TTC549 (cell line): ENCODE data around the gene RSRC1.
"Not testable (repeated sequence)": the region's sequence is repeated elsewhere in the genome, so short reads cannot be mapped to it uniquely, and the experiment has no call there.

Source experiments
- FAIRE-seq: peaks from 2 replicates; lab custom pipeline; 2012; peaks lifted over from hg19 to GRCh38; lab: Jason Lieb, UNC

RSRC1 gene, protein sequence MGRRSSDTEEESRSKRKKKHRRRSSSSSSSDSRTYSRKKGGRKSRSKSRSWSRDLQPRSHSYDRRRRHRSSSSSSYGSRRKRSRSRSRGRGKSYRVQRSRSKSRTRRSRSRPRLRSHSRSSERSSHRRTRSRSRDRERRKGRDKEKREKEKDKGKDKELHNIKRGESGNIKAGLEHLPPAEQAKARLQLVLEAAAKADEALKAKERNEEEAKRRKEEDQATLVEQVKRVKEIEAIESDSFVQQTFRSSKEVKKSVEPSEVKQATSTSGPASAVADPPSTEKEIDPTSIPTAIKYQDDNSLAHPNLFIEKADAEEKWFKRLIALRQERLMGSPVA

DNA sequence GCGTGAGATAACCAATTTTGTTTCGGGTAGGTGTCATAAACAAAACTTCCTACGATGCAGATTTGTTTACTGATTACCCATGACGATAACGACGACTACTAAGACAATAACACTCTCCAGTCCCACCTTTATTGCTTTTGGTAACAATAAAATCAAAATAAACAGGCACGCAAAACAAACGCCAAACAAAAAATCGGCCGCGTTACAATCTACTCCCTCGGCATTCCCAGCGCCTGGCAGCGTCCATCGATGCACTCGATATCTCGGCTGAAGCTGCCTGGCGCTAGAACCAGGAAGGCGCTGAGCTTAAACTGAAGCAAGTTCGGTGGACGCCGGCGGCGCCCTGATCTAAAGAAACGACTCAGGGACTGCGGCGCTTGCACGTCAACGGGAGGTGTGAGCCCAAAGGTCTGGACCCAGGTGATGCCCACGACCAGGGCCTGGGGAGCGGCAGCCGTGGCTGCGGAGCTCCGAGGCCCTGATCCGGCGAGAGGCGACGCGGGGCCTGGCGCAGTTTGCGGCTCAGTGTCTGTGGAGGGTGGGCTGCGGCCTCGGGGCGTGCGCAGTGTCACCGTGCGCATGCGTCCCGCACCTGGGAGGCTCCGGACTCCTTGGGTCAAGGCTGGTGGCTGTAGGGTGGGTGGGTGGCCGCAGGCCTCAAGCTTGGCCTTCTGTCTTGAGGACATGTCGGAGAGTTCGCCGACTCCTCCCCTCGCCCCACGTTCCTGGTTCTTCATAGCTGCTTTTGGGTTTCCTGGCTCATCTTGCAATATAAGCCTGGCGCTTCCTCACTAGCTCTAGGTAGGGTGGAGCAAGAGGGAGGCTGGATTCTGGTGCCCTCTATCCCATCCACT, at the start of gene RSRC1:
TSS of gene RSRC1 (plus strand) at position 286 of the 854 bp plus-strand sequence. CDS start 12,016 bp downstream, outside the sequence.
- FAIRE-seq: no peak

GRCh38 chr3:158065574-158065973, 44.3 kb upstream of the RSRC1 start:
- FAIRE-seq: not testable (repeated sequence)

- no peak for FAIRE-seq
These were observed 37.1 kb upstream of the RSRC1 start for GRCh38 chr3:158072790-158073189.

DNA sequence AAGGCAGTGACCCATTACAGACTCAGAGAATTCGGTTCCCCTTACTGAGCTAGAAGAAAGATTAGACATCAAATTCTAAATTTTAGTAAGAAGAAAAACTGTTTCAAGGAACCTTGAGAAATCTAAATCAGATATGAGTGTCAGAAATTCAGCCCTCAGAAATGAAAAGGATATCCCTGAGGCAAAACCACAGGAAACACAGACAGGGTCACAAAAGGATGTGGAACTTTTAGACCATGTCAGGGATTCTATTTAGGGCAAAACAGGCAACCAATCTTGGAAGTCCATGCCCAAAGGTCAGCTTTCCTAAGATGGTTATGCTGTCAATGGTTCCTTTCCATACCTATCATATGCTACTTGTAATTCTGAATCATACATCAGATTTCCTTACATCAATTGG, 35.3 kb upstream of the RSRC1 start:
- FAIRE-seq: no peak

DNA sequence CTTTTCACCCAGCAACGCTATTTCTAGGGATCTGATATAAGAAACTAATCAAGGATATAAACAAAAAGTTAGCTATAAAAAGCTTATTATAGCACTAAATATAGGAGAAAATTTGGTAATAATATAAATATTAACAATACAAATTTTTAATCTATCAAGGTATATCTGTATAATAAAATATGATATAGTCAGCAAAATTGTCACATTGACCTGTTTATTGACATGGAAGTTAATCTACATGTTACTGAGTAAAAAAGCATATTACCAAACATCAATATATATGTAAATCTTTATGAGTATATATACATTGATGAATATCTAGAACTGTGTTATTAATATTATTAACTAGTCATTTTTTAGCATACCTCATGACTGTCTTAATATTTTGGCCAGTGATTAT, 30.3 kb upstream of the RSRC1 start:
- no peak for FAIRE-seq

DNA sequence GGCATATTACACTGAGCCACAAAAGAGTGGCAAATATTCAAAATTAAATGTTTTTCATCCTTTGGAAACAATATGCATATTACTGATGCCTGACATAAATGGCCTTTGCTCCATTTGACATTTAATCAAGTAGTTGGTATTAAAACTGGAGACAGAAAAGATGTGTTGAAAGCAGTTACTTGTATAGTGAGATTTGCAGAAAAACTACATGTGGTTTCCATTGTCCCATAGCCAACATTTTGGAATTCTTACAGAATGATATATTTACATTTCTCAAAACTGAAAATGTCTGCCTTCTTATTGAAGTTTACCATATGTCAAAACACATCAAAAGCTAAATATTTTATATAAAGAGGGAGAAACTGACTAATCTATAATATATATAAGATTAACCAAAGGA, 25.2 kb upstream of the RSRC1 start:
- FAIRE-seq: no peak

DNA sequence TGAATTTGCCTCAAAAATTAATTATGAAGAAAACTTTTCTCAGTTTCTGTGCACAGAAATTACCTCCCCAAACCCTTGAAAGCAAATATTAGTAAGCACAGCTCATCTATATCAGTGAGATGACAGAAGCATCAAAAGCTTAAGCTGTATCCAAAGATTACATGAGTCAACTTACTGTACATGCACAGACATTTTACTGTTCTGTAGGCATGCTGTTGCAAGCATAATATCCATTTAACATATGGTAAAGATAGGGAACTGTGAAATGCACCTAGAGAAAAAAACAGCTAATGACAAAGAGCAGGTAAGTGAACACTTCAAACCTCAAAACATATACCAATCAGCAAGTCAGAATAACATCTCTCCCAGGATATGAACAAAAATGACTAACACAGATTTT, 24.5 kb upstream of the RSRC1 start:
- no peak for FAIRE-seq

GRCh38 chr3:158085931-158086330, 24.0 kb upstream of the RSRC1 start:
- no peak for FAIRE-seq

- FAIRE-seq: no peak
These were observed 23.5 kb upstream of the RSRC1 start for GRCh38 chr3:158086361-158086760.

DNA sequence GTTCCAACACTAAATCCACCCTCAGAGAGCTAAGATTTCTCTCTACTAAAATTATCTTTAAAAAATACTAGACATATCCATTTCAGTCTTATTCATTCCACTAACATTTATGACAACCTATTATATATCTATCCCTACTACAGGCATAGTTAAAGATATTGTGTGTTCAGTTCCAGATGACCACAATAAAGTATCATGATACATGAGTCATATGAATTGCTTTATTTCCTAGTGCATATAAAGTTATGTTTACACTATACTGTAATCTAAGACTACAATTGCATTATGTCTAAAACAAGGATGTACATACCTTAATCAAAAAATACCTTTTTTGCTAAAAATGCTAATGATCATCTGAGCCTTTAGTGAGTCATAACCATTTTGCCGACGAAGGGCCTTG, 23.1 kb upstream of the RSRC1 start:
- FAIRE-seq: no peak

- peak; percentile 28 for FAIRE-seq
These were observed 18.4 kb upstream of the RSRC1 start for GRCh38 chr3:158091531-158091930.

- FAIRE-seq: no peak
These were observed 16.4 kb upstream of the RSRC1 start for GRCh38 chr3:158093526-158093925.

- no peak for FAIRE-seq
These were observed 15.4 kb upstream of the RSRC1 start for GRCh38 chr3:158094235-158095110.

GRCh38 chr3:158095111-158095813, 14.6 kb upstream of the RSRC1 start:
- FAIRE-seq: no peak

DNA sequence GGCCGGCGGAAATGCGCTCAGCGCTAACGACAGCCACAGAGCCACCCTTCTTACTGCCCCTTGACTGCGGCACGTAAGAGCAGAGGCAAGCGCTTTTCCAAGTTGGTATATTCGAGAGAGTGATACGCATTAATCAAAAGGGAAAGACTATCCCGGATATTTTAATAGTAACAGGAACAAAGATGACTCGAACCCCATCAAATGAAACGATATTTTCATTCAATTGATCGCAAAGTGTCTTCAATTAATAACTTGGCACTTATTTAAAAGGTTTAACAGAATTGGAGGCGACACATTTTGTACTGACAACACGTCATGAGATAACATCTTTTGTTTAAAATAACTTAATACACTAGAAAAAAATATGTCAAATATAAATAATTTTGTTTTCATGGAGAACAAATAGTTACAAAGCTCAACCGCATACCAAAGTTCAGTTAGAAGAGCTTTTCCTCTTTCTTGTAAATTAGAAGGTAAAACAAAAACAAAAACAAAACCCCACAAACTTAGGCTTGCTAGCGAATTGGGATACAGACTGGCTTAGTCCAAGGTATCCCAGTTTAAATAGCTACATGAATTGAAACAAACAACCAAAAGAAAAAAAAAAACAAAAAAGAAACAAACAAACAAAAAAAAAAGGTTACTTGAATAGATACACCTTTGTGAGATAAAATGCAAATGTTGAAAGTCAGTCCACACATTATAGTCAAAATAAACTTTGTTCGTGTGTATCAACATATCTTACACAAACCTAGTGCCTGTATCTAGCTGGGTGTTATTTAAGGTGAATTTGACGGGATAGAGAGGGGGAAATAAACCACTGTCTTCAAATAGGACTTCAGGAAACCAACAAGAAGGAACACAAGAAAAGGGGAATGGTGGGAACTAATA, 13.8 kb upstream of the RSRC1 start:
- no peak for FAIRE-seq

DNA sequence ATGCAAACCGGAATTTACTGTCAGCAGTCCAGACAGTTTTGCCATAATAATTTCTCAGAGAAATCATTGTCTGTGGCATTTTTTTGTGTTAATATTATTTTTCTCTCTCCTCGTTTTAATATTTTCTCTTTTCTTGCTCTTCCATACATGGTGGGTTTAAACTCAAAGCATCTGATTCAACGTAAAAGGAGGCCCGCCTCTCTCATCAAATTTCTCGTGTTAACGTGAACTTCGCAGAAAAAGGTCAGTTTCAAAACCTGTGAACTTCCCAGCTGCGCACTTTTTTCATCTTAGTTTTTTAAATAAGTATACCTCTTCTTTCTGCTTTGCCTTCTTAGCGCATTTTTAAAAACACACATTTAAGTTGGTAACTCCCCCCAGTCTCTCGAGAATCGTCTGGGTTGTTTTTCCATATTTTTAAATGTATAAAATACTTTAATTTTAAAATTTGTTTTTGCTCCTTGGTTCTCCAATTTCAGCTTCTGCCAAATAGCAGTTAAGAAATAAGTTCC, 12.8 kb upstream of the RSRC1 start:
- no peak for FAIRE-seq

DNA sequence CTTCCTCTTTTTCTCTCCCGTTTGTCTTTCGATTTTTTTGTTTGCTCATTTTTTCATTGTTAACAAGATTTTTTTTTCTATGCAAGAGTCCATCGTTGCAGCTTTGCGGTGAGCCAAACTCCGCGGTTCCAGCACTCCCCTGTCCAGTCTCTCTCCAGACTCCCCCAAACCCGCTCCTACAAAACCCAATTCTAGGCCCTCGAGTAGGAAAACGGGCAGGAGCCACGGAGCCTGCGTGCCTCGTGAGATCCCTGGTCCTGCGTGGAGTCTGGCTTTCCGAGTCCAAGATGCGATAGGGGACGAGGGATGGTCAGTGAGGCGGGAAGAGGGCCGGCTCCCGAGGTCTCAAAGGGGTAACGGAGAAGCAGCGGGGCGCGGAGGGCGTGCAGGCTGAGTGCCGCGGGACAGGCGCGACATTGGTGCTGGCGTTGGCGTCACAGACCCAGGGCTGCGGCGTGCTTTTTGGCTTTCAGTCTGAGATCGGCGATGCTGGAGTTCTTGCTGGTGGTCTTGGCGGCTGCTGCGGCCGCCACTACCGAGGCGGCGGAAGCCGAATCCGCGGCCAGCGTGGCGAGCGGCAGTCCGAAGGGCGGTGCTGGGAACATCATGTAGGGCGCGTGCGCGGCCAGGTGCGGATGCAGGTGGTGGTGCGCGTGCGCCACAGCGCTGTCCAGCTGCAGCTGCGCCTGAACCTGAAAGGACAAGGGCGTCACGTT, 12.1 kb upstream of the RSRC1 start:
- no peak for FAIRE-seq

DNA sequence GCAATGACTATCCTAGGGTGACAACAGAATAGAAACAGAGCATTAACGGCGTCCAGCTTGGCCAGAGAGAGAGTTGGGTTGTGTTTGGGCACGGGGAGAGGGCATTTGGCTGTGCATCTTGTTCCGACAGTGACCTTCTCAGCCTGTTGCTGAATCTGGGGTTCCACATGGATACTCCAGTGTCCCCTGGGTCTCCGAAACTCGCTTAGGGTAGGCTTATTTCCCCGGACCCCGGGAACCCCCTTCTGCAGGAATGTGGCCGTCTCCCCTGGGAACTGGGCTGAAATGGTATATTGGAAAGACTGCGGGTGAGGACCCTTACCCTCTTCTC, 11.6 kb upstream of the RSRC1 start:
- FAIRE-seq: no peak

GRCh38 chr3:158098834-158099424, 11.0 kb upstream of the RSRC1 start:
- no peak for FAIRE-seq

DNA sequence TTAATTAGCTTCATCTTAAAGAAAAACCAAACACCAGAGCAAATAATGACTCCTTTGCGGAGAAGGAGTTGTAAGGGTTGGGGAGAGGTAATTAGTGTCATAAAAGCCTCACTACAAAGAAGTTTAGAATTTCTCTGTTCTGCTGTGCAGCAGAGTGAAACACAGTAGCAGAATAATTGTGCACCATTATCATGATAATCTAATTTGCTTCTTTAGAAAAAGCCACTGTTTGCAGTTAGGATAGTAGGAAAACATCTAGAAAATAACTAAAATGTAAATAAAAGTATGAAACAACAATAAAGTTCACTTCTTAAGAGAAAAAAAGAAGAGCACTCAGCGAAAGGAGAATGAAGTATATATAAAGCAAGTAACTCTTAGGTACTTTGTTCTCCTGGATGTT, 9.2 kb upstream of the RSRC1 start:
- no peak for FAIRE-seq
